NOMO-1 treated with dmso at 0.1 percent for 144 hours (cell line): ENCODE data around the gene GTF3C1.
"Not testable (repeated sequence)": the region's sequence is repeated elsewhere in the genome, so short reads cannot be mapped to it uniquely, and the experiment has no call there.

Source experiments
- DNase-seq: peaks from one replicate; lab custom pipeline; 2025; ENCODE audit not compliant: unreplicated experiment; lab: John Stamatoyannopoulos, UW

Gene GTF3C1, protein sequence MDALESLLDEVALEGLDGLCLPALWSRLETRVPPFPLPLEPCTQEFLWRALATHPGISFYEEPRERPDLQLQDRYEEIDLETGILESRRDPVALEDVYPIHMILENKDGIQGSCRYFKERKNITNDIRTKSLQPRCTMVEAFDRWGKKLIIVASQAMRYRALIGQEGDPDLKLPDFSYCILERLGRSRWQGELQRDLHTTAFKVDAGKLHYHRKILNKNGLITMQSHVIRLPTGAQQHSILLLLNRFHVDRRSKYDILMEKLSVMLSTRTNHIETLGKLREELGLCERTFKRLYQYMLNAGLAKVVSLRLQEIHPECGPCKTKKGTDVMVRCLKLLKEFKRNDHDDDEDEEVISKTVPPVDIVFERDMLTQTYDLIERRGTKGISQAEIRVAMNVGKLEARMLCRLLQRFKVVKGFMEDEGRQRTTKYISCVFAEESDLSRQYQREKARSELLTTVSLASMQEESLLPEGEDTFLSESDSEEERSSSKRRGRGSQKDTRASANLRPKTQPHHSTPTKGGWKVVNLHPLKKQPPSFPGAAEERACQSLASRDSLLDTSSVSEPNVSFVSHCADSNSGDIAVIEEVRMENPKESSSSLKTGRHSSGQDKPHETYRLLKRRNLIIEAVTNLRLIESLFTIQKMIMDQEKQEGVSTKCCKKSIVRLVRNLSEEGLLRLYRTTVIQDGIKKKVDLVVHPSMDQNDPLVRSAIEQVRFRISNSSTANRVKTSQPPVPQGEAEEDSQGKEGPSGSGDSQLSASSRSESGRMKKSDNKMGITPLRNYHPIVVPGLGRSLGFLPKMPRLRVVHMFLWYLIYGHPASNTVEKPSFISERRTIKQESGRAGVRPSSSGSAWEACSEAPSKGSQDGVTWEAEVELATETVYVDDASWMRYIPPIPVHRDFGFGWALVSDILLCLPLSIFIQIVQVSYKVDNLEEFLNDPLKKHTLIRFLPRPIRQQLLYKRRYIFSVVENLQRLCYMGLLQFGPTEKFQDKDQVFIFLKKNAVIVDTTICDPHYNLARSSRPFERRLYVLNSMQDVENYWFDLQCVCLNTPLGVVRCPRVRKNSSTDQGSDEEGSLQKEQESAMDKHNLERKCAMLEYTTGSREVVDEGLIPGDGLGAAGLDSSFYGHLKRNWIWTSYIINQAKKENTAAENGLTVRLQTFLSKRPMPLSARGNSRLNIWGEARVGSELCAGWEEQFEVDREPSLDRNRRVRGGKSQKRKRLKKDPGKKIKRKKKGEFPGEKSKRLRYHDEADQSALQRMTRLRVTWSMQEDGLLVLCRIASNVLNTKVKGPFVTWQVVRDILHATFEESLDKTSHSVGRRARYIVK (N-terminal part only)

DNA sequence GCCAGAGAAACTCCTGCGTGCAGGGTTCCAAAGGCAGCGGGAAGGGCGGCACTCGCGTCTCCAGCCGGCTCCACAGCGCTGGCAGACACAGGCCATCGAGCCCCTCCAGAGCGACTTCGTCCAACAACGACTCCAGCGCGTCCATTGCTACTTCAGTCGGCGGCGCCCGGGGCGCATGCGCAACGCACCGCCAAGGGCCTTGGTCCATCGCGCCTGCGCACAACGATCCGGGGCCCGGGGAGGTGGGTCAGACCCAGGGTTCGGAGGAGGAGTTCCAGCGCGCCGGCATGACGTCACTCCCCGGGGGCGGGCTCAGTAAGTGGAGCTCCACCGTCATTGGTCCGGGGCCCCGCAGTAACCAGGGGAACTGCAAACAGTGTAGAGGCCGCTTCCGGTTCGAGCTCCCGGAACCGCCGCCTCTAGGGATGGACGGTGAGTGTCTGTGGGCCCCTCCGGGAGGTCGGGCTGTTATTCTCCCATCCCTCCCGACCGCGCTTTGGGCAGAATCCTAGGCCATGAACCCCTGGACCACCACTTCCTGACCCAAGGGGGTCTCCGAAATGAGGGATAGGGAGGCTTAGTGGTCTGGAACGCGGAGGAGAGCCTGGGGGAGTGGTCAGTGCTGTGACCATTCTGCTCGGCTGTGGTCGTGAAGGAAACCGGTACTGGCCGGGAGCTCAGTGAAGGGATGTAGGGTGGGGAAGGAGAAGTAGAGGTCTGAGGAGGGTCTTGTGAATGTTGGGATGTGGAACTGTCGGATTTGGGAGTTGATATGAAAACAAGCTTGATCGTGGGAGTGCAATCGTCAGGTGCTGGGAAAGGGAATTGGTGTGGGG is at the start of gene GTF3C1, which contains the start of gene KATNIP:
GTF3C1 (minus strand) TSS at position 168 of the 836 bp plus-strand sequence; CDS start at position 145, 23 bp downstream.
KATNIP (plus strand) TSS at position 399 of the 836 bp plus-strand sequence; CDS start at position 426, 27 bp downstream.
- DNase-seq = peak; percentile 97

GRCh38 chr16:27598931-27599565 is 49.3 kb upstream of the GTF3C1 start:
- DNase-seq = no peak

GRCh38 chr16:27598220-27598619 is 48.5 kb upstream of the GTF3C1 start:
- DNase-seq = no peak

DNA sequence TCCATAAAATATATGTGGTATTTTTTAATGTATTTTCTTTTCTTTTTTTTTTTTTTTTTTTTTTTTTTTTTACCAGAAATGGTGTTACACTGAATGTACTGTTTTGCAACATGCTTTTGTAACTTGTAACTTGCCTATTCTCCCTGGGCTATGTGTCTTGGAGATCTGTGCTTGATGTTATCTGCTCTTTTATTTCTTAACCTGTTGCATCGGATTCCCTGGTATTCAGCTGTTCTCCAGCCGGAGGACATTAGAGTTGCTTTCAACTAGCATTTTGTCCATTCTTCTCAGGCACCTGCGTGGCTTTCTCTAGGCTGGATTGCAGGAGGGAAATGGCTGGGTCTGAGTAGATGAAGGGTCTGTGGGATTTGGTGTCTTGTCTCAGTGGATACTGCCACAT is 47.6 kb upstream of the GTF3C1 start:
- no peak for DNase-seq

DNA sequence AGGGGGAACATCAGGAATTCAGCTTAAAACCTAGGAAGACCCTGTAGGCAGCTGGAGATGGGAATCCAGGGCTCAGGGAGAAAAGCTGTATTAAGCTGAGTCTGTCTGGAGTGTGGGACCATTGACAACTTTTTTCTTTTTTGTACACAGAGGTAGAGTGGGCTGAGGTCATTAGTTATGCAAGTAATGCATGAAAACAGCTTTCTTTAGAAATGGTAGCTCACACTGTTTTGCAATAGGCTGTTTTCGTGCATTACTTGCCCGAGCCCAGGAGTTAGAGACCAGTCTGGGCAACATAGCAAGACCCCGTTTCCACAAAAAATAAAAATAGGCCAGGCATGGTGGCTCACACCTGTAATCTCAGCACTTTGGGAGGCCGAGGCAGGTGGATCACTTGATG is 46.7 kb upstream of the GTF3C1 start:
- no peak for DNase-seq

DNA sequence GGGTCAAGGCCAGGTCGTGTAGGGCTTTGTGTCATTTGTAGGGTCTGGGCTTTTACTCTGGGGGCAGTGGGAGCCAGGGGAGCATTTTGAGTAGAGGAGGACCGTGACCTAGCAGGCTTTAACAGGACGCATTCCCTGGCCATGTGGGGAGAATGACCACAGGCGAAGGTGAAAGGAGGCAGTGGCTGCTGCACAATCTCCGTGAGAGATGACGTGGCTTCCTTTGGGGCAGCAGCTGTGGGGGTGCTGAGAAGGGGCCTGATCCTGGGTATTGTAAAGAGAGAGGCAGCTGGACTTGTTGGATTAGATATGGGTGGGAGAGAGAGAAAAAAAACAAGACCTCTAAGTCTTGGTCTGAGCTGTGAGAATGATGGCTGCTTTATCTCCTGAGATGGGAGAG is 46.3 kb upstream of the GTF3C1 start:
- DNase-seq = no peak

DNA sequence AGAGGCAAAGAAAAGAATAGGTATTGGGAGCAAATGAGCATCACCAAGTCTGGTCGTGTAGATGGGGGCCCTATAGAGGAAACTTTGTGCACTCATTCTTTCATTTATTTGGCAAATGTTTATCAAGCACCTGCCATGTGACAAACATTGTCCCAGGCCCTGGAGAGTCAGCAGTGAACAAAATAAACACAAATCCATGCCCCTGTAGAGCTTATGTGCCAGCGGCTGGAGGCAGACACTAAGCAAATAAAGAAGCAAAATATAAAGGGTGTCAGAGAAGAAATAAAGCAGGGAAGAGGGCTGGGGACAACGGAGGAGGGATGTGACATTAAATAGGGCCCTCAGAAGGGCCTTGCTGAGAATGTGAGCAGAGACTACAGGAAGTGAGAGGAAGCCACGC is 45.8 kb upstream of the GTF3C1 start:
- DNase-seq = no peak

GRCh38 chr16:27591837-27592236 is 42.1 kb upstream of the GTF3C1 start:
- no peak for DNase-seq

GRCh38 chr16:27588057-27588456 is 38.3 kb upstream of the GTF3C1 start:
- DNase-seq = no peak

DNA sequence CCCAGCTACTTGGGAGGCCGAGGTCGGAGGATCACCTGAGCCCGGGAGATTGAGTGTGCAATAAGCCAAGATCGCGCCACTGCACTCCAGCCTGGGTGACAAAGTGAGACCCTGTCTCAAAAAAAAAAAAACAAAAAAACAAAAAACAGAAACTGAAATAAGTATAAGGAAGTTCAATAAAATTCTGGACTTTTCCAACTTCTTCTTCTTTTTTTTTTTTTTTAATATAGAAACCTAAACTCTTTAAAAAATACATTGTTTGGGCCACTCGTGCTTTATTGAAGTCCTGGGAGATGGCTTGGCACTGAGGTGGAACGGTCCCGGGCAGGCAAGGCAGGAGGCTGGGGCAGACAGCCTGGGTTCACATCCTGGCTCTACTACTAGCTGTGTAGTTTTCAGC is 37.0 kb upstream of the GTF3C1 start:
- DNase-seq = no peak

DNA sequence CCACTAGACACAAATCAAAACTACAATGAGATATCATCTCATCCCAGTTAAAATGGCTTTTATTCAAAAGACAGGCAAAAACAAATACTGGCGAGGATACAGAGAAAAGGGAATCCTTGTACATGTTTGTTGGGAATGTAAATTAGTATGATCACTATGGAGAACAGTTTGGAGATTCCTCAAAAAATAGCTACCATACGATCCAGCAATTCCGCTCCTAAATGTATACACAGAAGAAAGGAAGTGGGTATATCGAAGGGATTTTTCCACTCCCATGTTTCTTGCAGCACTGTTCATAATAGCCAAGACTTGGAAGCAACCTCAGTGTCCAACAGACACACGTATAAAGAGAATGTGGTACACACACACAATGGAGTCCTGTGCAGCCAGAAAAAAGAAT is 35.5 kb upstream of the GTF3C1 start:
- DNase-seq = no peak

DNA sequence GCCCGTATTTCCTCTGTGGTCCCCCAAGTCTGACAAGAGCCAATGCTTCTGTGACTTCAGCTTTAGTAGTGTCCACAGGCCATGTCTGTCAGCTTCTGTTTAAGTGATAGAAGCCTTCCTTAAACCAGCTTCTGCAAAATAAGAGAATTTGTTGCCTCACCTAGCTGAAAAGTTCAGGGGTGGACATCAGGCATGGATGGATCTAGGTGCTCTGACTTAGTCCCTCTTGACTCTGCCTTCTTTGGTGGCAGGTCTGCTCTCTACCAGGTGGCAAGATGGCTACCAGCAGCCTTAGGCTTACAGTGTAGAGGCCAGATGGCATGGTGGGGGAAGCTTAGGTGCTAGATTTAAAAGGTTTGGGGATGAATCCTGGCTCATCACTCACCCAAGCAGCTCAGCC is 33.9 kb upstream of the GTF3C1 start:
- no peak for DNase-seq

GRCh38 chr16:27582883-27583282 is 33.2 kb upstream of the GTF3C1 start:
- DNase-seq = no peak

DNA sequence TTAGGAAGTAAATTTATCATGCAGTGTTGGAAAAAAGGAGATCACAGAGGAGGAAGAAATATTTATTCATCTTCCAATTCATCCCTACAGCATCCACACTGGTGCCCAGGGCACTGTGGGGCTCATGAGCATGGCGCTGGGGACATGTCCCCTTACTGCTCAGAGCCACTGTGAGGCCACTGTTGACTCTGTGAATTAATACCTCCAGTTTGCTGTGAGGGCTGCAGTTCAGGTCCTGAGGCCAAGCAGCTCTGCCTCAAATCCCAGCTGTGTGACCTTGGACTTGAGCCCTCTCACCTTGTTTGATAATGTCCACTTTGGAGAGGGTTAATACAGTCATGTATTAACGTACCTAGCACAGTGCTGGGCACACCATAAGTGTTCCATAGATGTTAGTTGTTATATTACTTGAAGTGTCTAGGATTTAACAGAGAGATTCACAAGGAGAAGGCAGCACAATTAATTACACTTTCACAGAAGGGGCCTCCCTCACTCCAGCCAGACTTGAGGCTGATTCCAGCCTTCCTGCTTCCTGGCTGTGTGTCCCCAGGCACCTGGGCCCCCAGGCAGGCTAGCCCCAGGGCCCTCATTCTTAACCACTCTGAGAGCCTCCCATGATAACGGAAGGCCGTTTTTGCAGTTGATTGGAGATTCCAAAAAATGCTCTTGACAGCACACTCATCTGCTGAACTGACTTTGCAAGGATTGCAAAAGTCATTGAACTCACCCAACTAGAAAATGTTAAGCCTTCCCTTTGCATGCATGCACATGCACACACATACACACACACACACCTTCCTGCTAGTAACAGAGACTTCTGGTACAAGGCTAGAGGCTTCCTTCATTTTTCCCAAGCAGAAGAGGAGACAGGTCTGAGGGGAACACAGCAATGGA is 29.6 kb upstream of the GTF3C1 start:
- DNase-seq = no peak

DNA sequence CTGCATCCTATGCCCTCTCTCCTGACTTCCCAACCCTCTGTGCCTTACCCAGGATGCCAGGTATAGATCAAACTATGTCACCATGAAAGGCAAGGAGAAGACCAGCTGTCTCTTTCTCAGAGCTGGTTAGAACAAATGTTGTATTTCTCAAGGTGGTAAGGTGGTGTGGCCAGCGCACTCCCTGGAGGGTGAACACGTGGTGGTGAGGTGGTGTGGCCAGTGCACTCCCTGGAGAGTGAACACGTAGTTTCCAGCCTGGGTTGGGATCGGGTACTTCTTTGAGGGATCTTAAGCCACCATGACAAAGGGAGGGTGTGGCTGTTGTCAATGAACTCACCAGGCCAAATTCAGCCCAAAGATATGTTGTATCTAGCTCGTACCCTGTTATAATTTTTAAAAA is 27.0 kb upstream of the GTF3C1 start:
- DNase-seq = no peak

DNA sequence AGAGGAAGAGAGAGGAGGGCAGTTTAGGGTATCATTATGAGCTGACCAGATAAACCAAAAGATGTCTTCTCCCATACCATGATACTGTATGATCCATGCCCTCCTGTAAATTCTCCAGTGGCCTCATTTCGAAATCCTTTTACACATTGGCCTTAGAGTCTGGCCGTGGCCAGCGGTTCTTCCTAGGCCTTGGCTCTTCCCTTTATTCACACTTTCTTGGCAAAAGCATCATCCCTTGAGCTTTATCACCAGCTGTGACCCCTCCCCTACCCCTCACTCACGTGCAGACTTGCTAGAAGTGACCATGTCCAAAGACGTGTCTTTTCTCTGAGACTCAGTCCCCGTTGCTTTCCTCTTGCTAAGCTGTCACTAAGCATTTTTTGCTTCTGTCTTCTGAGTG is 23.0 kb upstream of the GTF3C1 start:
- DNase-seq = no peak

- no peak for DNase-seq
These were observed 22.0 kb upstream of the GTF3C1 start for GRCh38 chr16:27571433-27572326.

DNA sequence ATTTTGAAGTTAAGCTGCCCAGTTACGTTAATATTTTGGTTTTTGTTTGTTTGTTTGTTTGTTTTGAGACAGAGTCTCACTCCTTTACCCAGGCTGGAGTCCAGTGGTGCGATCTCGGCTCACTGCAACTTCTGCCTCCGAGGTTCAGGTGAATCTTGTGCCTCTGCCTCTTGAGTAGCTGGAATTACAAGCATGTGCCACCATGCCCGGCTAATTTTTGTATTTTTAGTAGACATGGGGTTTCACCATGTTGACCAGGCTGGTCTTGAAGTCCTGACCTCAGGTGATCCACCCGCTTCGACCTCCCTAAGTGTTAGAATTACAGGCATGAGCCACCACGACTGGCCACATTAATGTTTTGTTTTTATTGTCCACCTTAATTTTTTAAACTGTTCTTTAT is 21.3 kb upstream of the GTF3C1 start:
- not testable (repeated sequence) for DNase-seq
